NCI-H524 treated with DMSO at 0.1 percent for 48 hours (cell line): ENCODE measurements around the gene ERMP1.
"Not testable (repeated sequence)": the region's sequence is repeated elsewhere in the genome, so short reads cannot be mapped to it uniquely, and the experiment has no call there.

Experiments used
- DNase-seq: peaks from one replicate; lab custom pipeline; 2025; lab: John Stamatoyannopoulos, UW

The ERMP1 gene

GRCh38 chr9:5817862-5818261, 15.1 kb downstream of the ERMP1 start:
- DNase-seq: no peak

- DNase-seq: no peak
Measured at GRCh38 chr9:5815461-5815860, 17.5 kb downstream of the ERMP1 start.

- no peak for DNase-seq
Measured at GRCh38 chr9:5813824-5814223, 19.1 kb downstream of the ERMP1 start.

- no peak for DNase-seq
Measured at GRCh38 chr9:5811751-5812150, 21.2 kb downstream of the ERMP1 start.

- no peak for DNase-seq
Measured at GRCh38 chr9:5805478-5805877, 27.4 kb downstream of the ERMP1 start.

- no peak for DNase-seq
Measured at GRCh38 chr9:5801739-5802113, 31.2 kb downstream of the ERMP1 start.

GRCh38 chr9:5800969-5801738, 31.8 kb downstream of the ERMP1 start:
- no peak for DNase-seq

- DNase-seq: not testable (repeated sequence)
Measured at GRCh38 chr9:5800378-5800777, 32.5 kb downstream of the ERMP1 start.

- no peak for DNase-seq
Measured at GRCh38 chr9:5799314-5799713, 33.6 kb downstream of the ERMP1 start.

GRCh38 chr9:5798581-5798980, 34.3 kb downstream of the ERMP1 start:
- DNase-seq: no peak

GRCh38 chr9:5796298-5796697, 36.6 kb downstream of the ERMP1 start:
- no peak for DNase-seq

GRCh38 chr9:5793812-5794211, 39.1 kb downstream of the ERMP1 start:
- DNase-seq: no peak

GRCh38 chr9:5791870-5792269, 41.0 kb downstream of the ERMP1 start:
- no peak for DNase-seq

GRCh38 chr9:5790923-5791322, 42.0 kb downstream of the ERMP1 start:
- no peak for DNase-seq

GRCh38 chr9:5789489-5789888, 43.4 kb downstream of the ERMP1 start:
- DNase-seq: no peak

- no peak for DNase-seq
Measured at GRCh38 chr9:5787759-5788302, 45.1 kb downstream of the ERMP1 start.

- DNase-seq: no peak
Measured at GRCh38 chr9:5787220-5787619, 45.7 kb downstream of the ERMP1 start.

GRCh38 chr9:5786370-5787127, 46.4 kb downstream of the ERMP1 start:
- no peak for DNase-seq

GRCh38 chr9:5784526-5785315, 48.2 kb downstream of the ERMP1 start:
- no peak for DNase-seq

- DNase-seq: no peak
Measured at GRCh38 chr9:5783982-5784381, 48.9 kb downstream of the ERMP1 start.

GRCh38 chr9:5783420-5783819, 49.5 kb downstream of the ERMP1 start:
- DNase-seq: not testable (repeated sequence)

GRCh38 chr9:5779705-5780218, 53.2 kb downstream of the ERMP1 start:
- DNase-seq: not testable (repeated sequence)
